Mucosa of stomach (tissue), 1 donor: Measurements from ENCODE around the gene SHD.

Experiments
- H3K27me3 ChIP-seq: one replicate; pipeline ENCODE4 v1.7.0; 2013; ENCODE audit warnings: mild to moderate bottlenecking, low read length; ENCODE audit not compliant: control insufficient read depth, insufficient read depth
- H3K36me3 ChIP-seq: one replicate; pipeline ENCODE4 v1.7.0; 2013; ENCODE audit warnings: low read length; ENCODE audit not compliant: control insufficient read depth, insufficient read depth
- H3K4me1 ChIP-seq: one replicate; pipeline ENCODE4 v1.7.0; 2013; ENCODE audit warnings: mild to moderate bottlenecking, low read length; ENCODE audit not compliant: control insufficient read depth, insufficient read depth
- H3K4me3 ChIP-seq: one replicate; pipeline ENCODE4 v1.7.0; 2013; ENCODE audit warnings: low read length
- H3K9ac ChIP-seq: one replicate; pipeline ENCODE4 v1.7.0; 2013; ENCODE audit warnings: mild to moderate bottlenecking, low read length, moderate library complexity
- H3K9me3 ChIP-seq: one replicate; pipeline ENCODE4 v1.7.0; 2013; ENCODE audit warnings: mild to moderate bottlenecking, low read length, moderate library complexity; ENCODE audit not compliant: control insufficient read depth
- donor health status: Pancreatic carcinoma.

SHD gene

DNA sequence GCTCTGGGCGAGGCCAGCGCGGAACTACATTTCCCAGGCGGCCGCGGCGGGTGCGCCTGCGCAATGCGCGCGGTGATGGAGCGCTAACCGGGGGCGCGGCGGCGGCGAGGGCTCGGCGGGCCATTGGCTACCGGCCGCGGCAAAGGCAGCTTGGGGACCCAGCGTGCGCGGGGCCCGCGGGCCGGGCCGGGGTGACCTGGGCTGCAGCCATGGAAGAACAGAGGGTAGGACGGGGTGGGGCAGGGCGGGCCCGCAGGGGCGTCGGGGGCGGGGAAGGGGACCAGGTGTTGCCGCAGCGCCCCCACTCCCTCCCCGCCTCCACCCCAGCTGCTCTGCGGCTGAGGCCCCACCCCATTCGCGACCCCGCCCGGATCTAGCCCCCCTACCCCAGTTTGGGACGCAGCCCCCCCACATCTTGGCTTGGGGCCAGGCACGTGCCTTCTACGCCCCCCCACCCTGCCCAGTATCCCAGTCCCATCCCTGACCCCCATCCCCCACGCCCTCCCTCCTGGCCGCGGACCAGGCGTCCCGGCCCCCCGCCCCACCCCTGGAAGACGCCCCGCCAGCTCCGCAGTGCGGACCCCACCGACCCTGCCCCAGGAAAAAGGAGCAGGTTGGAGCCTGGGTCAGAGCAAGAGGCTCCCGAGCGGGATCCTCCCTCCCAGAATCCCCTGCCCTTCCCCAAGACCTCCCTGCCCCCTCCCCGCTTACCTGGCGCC, 25.6 kb downstream of the SHD start, which contains the start of gene FSD1:
FSD1 (plus strand) TSS at position 61 of the 719 bp plus-strand sequence; CDS start at position 210, 149 bp downstream.
- H3K9me3 ChIP-seq, result no peaks in the 10 kb centered on the region
- no peaks in the 10 kb centered on the region for H3K27me3 ChIP-seq
- no peaks in the 10 kb centered on the region for H3K4me1 ChIP-seq
- no peak within 1 kb of the TSS for H3K9ac ChIP-seq
- no peaks in the 10 kb centered on the region for H3K36me3 ChIP-seq
- H3K4me3 ChIP-seq, result no peak within 1 kb of the TSS

DNA sequence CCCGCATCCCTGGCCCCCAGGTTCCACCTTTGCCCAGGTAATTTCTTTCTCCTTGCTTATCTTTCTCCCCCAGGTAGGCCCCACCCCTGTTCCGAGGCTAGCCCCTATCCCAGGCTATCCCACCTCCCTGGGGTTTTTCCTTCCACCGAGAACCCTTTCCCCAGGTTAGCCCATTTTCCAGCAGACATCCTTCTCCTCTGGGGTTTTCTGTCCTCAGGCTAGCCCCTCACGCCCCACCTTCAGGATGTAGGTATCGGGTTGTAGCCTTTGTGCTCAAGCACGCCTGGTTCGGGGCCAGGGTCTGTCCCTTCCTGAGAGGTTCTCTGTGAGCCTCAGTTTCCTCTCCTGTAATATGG, 26.2 kb downstream of the SHD start:
- Histone ChIP-seq H3K9ac (no peak overlapping the region), H3K36me3 (no peaks in the 10 kb centered on the region), H3K9me3 (no peaks in the 10 kb centered on the region), H3K4me1 (no peaks in the 10 kb centered on the region), H3K27me3 (no peaks in the 10 kb centered on the region), H3K4me3 (no peak overlapping the region)

DNA sequence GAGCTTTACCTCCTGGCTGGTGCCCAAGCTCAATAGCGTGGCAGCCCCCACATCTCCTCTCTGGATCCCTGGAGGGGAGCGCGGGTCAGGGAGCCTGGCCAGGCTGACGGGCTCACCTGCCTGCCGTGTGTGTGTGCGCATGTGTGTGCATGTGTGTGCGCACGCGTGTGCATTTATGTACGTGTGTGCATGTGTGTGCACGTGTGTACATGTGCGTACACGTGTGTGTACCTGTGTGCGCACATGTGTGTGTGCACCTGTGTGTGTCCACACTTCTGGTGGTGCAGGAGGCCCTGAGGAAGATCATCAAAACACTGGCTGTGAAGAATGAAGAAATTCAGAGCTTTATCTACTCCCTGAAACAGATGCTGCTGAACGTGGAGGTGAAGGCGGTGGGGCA, 26.6 kb downstream of the SHD start:
- H3K27me3 ChIP-seq, result no peaks in the 10 kb centered on the region
- H3K9ac ChIP-seq, result no peak overlapping the region
- H3K4me3 ChIP-seq, result no peak overlapping the region

DNA sequence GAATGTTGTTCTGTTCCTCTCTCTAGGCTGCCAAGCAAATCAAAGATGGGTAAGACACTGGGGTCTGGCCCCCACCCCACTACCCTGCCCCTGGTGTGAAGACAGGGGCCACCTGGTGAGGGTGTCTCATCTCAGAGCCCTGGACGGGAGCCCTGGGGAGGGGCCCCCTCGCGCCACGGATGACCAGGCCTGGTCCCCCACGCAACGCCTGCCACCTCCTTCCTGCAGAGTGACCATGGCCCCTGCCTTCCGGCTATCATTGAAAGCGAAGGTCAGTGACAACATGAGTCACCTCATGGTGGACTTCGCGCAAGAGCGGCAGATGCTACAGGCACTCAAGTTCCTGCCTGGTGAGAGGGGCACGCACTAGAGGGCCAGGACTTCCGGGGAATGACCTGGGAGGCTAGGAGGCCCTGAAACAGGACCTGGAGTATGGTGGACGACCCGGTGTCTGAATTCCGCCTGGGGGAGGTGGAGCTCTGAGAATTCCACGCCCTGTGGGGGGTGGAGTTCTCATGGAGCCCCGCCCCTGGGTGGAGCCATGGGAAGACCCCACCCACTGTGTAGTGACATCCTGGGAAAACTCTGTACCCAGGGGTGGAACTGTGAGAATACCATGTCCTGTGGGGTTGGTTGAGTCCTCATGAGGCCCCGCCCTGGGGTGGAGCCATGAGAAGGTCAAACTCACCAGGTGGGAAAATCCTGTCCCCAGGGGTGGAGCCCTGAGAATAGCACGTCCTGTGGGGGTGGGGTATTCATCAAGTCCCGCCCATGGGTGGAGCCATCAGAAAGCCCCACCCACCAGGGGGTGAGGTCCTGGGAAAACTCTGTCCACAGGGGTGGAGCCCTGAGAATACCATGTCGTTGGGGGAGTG, 31.4 kb downstream of the SHD start:
- H3K9me3 ChIP-seq, result no peaks in the 10 kb centered on the region
- no peak overlapping the region for H3K4me3 ChIP-seq
- H3K27me3 ChIP-seq, result no peaks in the 10 kb centered on the region
- no peak overlapping the region for H3K9ac ChIP-seq
- no peaks in the 10 kb centered on the region for H3K4me1 ChIP-seq
- no peaks in the 10 kb centered on the region for H3K36me3 ChIP-seq

More for the DNA sequence above, 26.6 kb downstream of the SHD start:
- H3K9me3 ChIP-seq, result no peaks in the 10 kb centered on the region
- H3K36me3 ChIP-seq, result no peaks in the 10 kb centered on the region
- H3K4me1 ChIP-seq, result no peaks in the 10 kb centered on the region

DNA sequence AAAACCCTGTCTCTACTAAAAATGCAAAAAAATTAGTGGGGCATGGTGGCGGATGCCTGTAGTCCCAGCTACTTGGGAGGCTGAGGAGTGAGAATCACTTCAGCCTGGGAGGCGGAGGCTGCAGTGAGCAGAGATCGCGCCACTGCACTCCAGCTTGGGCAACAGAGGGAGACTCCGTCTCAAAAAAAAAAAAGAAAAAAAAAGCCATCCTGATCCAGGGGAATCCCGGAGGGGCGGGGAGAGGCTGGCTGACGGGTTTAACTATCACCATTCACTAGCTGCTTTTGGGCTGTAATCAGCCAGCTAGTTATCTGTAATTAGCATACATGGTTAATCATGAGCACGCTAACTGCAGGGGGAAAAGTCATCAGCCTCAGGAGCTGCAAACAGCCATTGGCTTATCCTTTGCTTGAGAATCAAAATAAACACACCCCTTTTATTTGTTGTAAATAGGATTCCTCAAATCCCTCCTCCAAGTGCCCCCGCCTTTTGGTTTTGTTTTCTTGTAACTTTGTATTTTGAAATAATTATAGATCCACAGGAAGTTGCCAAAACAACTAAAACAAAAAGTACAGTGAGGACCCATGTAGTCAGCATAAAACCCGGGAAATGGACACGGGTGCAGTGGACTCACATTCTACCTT, 34.9 kb downstream of the SHD start:
- H3K9ac ChIP-seq, result no peak overlapping the region
- H3K36me3 ChIP-seq, result no peaks in the 10 kb centered on the region
- no peak overlapping the region for H3K4me3 ChIP-seq
- no peaks in the 10 kb centered on the region for H3K4me1 ChIP-seq
- H3K27me3 ChIP-seq, result no peaks in the 10 kb centered on the region
- no peaks in the 10 kb centered on the region for H3K9me3 ChIP-seq

DNA sequence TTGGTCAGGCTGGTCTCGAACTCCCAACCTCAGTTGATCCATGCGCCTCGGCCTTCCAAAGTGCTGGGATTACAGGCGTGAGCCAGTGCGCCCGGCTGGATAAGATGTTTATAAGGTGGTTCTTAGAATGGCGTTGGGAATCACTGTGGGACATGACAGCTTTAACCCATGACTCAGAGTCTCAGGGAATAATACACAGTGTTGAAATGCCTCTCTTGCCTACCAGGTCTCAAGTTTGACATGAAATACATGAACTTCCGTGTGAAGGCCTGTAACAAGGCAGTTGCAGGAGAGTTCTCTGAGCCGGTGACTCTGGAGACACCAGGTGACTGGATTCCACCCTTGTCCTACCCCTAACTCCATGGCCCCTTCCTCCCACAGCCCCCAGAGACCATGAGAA, 37.9 kb downstream of the SHD start:
- Histone ChIP-seq H3K4me1 (no peaks in the 10 kb centered on the region), H3K4me3 (no peak overlapping the region), H3K9ac (no peak overlapping the region), H3K36me3 (no peaks in the 10 kb centered on the region), H3K27me3 (no peaks in the 10 kb centered on the region), H3K9me3 (no peaks in the 10 kb centered on the region)

DNA sequence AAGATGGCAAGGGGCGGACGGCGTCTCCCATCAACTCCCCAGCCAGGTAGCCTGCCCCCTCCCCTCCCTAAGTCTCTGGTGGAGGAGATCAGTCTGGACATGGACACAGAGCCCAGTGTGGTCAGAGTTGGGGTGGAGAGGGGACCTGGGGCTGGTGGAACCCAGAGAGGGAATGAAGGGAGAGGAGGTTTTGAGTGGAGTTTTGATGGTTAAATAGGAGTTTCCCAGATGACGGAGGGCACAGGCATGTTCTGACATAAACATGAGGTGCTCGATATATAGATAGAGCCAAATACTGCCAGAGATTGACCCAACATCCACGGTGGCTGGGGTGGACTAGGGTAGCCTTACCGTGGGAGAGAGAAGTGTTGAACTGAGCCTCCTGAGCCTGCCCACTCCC, 39.4 kb downstream of the SHD start:
- H3K36me3 ChIP-seq, result no peaks in the 10 kb centered on the region

DNA sequence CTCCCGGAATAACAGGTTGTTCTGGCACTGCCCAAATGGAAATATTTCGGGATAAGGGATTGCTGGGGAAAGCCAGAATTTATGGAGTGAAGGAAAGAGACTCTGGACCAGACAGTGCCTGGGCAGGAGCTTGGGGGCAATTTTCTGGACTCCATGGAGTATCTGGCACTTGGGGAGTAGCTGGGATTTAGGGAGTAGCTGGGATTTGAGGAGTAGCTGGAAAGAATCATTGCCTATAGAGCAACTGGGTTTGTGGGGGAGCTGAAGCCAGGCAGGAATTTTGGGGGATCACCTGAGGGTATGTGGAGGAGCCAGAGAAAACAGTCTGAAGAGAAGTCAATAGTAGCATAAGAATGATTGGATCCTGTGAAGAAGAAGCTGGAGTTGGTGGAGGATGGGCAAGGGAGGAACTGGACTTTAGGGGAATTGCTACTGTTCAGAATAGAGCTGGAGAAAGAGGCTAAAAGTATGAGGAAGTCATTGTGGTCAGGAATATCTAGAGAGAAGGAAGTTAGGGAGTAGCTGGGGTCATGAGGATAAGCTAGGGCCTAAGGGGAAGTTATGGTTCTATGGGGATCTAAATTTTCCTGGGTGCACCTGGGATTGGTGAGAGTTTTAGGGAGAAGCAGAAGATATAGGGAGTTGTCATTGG, 40.1 kb downstream of the SHD start:
- no peaks in the 10 kb centered on the region for H3K4me1 ChIP-seq
- H3K27me3 ChIP-seq, result no peaks in the 10 kb centered on the region
- no peak overlapping the region for H3K9ac ChIP-seq
- no peak overlapping the region for H3K4me3 ChIP-seq
- H3K9me3 ChIP-seq, result no peaks in the 10 kb centered on the region
- H3K36me3 ChIP-seq, result no peaks in the 10 kb centered on the region

More for the DNA sequence above, 39.4 kb downstream of the SHD start:
- Histone ChIP-seq H3K4me1 (no peaks in the 10 kb centered on the region), H3K27me3 (no peaks in the 10 kb centered on the region), H3K9me3 (no peaks in the 10 kb centered on the region), H3K4me3 (no peak overlapping the region), H3K9ac (no peak overlapping the region)

DNA sequence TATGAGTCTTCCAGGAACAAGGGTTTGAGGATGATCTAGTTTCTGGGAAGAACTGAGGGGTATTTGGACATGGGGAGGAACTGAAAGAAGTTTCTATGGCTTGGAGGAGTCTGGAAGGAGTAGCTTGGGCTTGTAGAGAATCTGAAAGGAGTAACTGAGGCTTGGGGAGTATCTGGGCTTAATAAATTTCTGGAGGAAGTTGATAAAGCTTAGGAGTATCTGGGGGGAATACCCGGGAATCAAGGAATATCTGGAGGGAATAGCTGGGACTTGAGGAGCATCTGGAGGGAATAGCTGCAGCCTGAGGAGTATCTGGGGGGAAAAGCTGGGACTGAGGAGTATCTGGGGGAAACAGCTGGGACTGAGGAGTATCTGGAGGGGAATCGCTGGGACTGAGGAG, 41.4 kb downstream of the SHD start:
- H3K4me3 ChIP-seq, result no peak overlapping the region

DNA sequence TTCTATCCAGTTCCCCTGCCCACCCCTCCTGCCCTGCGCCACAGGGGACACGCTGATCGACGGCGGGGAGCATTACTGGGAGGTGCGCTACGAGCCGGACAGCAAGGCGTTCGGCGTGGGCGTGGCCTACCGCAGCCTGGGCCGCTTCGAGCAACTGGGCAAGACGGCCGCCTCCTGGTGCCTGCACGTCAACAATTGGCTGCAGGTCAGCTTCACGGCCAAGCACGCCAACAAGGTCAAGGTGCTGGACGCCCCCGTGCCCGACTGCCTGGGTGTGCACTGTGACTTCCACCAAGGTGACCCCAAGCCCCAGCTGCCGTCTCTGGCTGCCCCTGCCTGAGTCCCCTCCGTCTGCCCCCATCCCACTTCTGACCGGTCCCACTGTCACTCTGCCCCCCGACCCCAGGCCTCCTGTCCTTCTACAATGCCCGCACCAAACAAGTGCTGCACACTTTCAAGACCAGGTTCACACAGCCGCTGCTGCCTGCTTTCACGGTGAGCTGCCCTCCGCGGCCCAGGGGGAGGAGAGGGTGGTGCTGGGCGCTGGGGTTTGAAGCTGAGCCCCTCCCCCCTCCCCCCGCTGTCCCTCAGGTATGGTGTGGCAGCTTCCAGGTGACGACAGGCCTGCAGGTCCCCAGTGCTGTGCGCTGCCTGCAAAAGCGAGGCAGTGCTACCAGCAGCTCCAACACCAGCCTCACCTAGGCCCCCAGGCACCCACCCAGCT, 44.0 kb downstream of the SHD start:
- no peaks in the 10 kb centered on the region for H3K4me1 ChIP-seq
- no peaks in the 10 kb centered on the region for H3K27me3 ChIP-seq
- no peak overlapping the region for H3K4me3 ChIP-seq
- H3K9ac ChIP-seq, result no peak overlapping the region
- H3K9me3 ChIP-seq, result no peaks in the 10 kb centered on the region
- no peaks in the 10 kb centered on the region for H3K36me3 ChIP-seq

More for the DNA sequence above, 41.4 kb downstream of the SHD start:
- Histone ChIP-seq H3K9me3 (no peaks in the 10 kb centered on the region), H3K4me1 (no peaks in the 10 kb centered on the region), H3K27me3 (no peaks in the 10 kb centered on the region), H3K9ac (no peak overlapping the region), H3K36me3 (no peaks in the 10 kb centered on the region)

DNA sequence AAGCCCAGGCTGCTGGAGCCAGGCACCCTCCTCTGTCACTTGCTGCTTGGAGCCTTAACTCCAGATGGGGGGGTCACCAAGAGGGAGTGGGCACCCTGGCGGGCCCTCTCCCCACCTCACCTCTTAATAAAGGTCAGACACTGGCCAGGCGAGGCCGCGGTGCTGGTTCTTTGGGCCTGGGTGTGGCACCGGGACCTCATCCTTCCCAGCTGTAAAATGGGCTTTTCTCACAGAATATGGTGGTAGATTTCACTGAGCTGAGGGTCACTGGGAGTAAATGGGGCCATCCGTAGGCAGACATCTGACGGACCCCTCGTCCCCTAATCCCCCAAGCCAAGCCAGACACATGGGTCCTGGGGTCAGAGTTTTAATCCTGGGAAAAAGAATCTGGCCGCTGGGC, 44.6 kb downstream of the SHD start:
- no peak overlapping the region for H3K9ac ChIP-seq
- no peaks in the 10 kb centered on the region for H3K9me3 ChIP-seq
- no peaks in the 10 kb centered on the region for H3K27me3 ChIP-seq
- no peaks in the 10 kb centered on the region for H3K36me3 ChIP-seq
- H3K4me1 ChIP-seq, result no peaks in the 10 kb centered on the region
- no peak overlapping the region for H3K4me3 ChIP-seq
